HL-60 (cell line): Measurements from ENCODE around the gene ADAMTS10.
"Not testable (repeated sequence)": the region's sequence is repeated elsewhere in the genome, so short reads cannot be mapped to it uniquely, and the experiment has no call there.

ENCODE experiments used
- CTCF ChIP-seq: IDR thresholded peaks from one replicate; pipeline ENCODE4 v1.5.1; 2011; ENCODE audit warnings: low read length, control low read depth, inconsistent platforms; ENCODE audit not compliant: insufficient read depth
- GABPA ChIP-seq: IDR thresholded peaks from 2 replicates; pipeline ENCODE4 v1.6.1; 2012; ENCODE audit warnings: low read depth
- POLR2AphosphoS5 ChIP-seq: IDR thresholded peaks from 2 replicates; pipeline ENCODE4 v1.6.1; 2012; ENCODE audit warnings: low read depth
- REST ChIP-seq: IDR thresholded peaks from 2 replicates; pipeline ENCODE4 v1.6.1; 2012; ENCODE audit warnings: low read depth; ENCODE audit not compliant: insufficient replicate concordance

- not testable (repeated sequence) for TF ChIP-seq CTCF, POLR2AphosphoS5, REST, GABPA
Observed at GRCh38 chr19:8617325-8617724, 6.8 kb upstream of the ADAMTS10 start.
